ENCODE results near the gene FBP1.

Gene FBP1

DNA sequence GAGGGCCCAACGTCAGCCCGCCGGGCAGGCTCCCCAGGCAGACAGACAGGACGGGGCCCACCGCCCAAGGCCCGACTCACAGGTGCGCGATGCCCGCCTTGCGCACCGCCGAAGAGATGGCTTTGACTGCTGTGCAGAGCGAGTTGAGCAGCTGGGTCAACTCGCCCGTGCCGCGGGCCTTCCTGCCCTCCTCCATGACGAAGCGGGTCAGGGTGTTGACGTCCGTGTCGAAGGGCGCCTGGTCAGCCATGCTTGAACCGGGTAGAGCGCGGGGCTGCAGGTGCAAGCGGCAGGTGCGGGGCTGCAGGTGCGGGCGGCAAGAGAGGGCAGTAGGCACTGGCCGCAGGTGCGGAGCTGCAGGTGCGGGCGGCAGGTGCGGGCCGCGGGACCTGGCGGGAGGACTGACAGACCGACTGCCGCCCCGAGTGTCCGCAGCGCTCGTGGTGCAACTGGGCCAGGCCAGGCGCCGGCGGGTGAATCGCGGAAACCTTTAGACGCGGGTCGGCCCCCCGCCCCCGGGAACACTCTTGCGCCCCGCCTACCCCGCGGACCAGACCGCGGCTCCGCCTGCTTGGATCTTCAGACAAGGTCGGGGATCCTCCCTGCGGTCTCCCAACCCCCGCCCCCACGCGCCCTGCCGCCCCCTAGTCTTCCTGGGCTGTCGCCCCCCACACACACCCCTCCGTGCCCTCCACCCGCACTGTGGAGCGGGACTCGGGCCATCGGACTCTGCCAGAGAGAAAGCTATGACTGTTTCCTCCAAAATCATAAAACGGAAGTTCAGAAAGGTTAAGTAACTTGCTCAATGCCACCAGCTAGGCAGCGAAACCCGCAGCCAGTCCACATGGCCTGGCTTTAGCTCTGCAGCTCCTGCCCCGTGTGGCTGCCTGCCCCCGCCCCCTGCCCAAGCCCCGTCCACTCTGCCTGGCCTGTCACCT, at the start of gene FBP1:
TSS of gene FBP1 (minus strand) at position 458 of the 938 bp plus-strand sequence. CDS start at position 250, 208 bp downstream.
- peak; percentile 20 for DNase-seq (ENCODE audit: low read depth)

DNA sequence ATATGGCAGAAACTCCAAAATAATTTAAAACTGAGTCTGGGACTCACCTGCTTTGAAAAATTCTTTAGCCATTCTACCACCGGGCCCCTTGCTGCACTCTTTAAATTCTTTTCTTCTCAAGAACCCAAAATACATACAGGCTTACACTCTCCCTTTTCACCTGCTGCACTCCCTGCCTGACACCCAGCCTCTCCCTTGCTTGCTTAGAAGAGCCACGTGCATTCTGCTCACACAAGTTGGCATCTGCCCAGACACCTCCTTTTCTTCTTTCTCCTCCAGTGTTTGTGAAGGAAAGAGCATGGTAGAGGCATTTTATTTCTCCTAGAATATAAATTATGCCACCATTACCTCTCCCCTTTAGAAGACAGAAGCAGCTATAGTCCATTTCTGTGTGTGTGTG, 48.1 kb upstream of the FBP1 start:
- no peak for DNase-seq (ENCODE audit: low read depth)

DNA sequence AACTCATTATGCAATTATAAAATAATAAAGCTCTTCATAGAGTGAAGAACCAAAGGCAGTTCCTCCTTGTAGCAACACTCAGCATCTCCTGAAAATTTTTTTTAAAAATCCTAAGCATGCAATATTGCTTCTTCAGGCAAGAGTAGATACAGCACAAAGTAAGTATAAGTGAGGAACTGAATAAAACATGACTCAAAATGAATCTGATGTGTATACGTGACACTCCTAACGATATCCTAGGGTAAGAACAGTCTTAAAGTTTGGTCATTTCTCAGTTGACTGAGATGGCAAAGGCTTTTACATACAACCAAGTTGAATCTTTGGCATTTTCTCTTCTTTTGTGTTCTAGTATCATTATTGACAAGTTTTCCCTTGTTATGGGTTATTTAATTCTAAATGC, 46.0 kb upstream of the FBP1 start:
- no peak for DNase-seq (ENCODE audit: low read depth)

DNA sequence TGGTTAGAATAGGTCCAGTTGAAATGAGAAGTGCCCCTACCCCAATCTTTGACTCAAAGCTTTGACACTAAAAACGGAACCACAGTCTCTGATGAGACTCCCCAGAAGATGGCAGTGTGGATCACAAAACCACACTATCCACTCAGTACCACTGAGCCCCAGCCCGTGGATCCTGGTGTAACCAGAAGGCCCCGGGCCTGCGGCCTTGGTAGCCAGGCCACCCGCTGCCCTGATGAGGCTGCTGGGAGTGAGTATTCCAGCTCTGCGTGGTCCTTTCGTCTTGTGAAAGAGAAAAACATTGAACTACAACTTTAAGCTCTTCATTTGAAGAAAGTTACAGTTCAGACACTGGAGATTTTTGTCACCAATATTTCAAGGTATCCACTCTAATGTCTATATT, 42.2 kb upstream of the FBP1 start:
- DNase-seq (ENCODE audit: low read depth): peak; percentile 55

DNA sequence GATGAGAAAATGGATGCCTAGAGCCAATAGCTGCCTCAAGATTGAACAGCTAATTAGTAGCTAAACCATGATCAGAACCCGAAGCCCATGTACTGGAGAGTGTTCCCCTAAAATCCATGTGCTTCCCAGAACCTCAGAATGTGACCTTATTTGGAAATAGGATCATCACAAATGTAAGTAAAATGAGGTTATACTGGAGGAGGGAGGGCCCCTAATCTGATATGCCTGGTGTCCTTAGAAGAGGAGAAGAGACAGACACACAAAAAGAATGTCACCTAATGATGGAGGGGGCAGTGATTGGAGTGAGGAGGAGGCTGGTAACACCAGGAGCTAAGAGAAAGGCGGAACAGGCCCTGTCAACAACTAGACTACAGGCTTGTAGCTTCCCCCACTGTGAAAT, 41.3 kb upstream of the FBP1 start:
- DNase-seq (ENCODE audit: low read depth): no peak

DNA sequence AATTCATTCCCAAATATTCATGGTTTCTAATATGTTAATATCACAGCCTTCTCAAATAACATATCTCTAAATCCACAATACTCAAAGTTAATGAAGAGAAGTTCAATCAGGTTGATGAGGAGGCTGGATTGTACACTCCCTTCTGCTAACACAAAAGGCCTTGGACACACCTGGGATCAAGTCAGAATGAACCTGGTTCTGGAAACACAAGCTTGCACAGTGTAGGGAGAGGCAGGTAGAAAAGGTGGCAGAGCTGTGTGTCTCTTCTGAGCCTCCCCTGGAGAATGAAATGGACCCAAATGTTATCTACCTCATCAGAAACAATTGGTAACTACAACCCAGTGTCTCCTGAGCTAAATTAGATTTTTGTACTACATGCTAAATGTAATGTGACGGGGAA, 40.7 kb upstream of the FBP1 start:
- no peak for DNase-seq (ENCODE audit: low read depth)

DNA sequence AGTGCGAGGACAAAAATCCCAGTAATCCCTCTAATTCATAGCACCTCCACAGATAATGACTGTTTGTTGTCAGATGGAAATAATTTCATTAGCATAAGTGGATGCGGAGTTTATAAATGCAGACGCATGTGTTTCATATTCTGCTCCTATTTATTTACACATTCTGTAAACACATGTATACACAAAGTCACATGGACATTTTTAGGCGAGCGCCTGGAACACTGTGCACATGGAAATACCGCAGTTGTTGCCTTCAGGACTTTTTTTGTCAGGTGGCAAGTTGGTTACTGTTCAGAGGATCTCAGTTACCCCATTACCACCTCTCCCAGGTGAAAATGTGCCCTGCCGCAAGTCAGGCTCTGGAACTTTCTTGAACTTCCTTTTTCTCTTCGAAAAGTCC, 40.3 kb upstream of the FBP1 start:
- DNase-seq (ENCODE audit: low read depth): no peak

DNA sequence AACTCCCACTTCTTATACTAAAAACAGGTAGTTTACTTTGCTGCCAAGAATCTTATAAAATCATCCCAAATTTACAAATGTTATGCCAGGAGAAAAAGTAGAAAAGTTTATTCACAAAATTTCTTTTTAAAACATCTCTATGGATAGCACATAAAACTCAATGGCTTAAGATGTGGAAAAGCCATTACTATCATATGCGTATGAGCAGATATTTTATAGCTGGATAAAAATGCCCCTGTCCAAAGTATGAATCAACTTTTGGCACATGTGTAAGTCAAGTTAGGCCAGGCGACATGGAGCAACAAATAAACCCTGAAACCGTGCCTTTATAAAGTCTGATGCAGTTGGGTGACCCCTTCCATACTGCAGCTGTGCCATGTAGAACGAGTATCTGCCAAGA, 38.6 kb upstream of the FBP1 start:
- DNase-seq (ENCODE audit: low read depth): no peak

DNA sequence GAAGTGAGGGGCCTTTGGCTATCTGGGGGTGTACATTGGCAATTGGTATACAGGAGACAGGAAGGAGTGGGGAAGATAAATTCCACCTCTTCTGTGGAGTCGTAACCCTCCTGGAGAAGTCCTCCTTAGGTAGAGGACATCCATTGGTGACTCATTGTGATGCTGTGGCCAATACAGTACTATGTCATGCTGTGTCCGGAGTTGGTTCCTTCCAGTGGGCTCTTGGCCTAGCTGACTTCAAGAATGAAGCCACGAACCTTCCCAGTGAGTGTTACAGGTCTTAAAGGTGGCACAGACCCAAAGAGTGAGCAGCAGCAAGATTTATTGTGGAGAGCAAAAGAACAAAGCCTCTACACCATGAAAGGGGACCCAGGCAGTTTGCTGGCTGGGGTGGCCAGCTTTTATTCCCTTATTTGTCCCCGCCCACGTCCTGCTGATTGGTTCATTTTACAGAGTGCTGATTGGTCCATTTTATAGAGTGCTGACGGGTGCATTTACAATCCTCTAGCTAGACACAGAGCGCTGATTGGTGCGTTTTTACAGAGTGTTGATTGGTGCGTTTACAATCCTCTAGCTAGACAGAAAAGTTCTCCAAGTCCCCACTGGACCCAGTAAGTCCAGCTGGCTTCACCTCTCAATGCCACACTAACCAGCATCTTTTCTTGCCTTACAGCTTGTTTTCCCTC, 37.3 kb upstream of the FBP1 start:
- DNase-seq (ENCODE audit: low read depth): no peak

DNA sequence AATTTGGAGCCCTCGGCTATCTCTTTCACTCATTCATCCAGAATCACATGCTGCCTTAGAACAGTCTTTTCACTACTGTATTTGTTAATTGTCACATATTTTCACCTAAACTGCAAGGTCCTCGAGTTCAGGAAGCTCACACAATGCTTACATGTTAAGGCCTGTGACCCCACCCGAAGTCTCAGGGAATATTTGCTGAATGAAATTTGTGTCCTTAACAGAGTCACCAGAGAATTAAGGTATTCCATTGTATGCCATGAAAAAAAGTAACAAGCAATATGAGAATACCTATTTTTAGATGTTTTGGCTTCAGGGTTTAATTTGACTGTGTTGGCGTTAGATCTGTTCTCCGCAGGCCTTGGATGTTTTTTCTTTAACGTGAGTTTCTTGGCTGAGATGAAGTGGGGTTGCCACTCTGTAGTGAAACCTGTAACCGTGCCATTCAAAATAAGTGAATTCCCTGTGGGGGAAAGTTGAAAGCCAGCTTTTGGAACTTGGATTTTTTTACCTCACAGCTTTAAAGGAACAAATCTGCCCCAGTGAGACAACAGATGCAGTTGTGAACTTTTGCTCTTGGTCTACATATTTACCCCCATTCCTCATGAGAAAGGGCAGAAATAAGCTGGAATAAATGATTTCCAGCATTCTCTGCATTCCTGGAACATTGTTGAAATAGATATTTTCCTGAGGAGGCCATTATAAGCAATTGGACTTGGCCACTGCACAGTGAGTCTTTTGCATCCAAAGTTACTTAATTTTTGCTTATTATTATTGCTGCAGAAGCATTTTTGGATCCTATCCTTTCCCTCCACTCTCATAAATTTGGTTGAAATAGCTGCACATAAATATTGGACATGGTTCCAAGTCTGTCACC, 35.9 kb upstream of the FBP1 start:
- no peak for DNase-seq (ENCODE audit: low read depth)

DNA sequence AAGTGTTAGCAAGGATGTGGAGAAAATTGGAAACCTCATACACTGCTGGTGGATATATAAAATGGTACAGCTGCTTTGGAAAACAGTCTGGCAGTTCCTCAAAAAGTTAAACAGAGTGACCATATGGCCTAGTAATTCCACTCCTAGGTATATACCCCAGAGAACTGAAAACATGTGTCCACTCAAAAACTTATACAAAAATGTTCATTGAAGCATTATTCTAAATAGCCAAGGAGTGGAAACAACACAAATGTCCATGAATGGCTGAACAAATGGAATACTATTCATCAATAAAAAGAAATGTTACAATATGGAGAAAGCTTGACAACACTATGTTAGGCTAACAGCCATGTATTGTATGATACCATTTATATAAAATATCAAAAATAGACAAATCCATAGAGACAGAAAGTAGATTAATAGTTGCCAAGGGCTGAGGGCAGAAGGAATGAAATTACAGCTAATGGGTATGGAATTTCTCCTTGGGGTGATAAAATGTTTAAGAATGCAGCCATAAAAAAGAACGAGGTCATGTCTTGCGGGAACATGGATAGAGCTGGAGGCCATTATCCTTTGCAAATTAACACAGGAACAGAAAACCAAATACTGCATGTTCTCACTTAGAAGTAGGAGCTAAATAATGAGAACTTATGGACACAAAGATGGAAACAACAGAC, 33.6 kb upstream of the FBP1 start:
- no peak for DNase-seq (ENCODE audit: low read depth)

DNA sequence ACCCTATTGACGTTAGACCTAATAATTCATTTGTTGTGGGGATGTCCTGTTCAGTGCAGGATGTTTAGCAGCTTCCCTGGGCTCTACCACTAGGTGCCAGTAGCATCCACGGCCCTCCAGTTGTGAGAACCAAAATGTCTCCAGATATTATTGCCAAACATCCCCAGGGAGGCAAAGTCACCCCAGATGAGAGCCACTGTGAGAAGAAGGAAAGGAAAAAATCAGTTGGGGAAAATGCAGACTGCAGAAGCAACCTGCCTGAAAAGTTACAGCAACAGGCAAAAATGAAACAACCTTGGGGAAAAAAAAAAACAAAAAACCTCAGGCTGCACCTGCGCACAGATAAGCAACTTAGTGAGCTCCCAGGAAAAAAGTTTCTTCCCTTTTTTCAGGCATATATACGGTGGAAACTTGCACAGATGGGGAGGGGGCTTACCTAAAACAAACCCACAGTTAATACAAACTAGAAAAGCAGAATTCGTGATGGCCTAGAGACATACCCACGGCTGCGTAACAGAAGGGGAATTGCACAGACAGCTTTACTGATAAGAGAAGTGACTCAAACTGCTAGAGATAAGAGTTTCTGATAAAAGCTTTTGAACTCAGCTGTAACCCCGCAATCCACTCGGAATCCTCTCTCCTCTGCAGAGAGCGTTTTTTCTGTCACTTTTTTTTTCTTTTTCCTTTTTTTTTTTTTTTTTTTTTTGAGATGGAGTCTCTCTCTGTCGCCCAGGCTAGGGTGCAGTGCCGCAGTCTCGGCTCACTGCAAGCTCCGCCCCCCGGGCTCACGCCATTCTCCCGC, 29.8 kb upstream of the FBP1 start:
- peak; percentile 36 for DNase-seq (ENCODE audit: low read depth)

DNA sequence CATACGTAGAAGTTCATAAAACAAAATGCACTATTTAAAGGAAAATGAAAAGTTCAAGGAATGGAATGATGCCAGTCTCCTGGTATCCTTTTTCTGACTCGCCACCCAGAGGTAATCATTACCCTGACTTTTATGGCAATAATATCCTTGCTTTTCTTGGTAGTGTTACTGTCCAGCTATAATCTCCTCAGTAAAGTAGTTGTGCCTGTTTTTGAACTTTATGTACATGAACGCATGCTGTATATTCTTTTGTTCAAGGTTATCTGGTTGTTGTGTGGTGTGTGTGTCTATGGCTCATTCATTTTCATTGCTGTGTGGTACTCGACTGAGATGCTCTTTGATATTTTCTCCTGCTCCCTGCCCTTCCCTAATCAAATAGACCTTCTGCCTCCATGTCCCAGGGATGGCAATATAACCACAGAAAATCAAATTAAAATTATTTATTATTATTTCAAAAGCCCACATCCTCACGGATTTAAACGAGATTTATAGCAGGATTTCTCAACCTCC, 29.2 kb upstream of the FBP1 start:
- DNase-seq (ENCODE audit: low read depth): no peak

DNA sequence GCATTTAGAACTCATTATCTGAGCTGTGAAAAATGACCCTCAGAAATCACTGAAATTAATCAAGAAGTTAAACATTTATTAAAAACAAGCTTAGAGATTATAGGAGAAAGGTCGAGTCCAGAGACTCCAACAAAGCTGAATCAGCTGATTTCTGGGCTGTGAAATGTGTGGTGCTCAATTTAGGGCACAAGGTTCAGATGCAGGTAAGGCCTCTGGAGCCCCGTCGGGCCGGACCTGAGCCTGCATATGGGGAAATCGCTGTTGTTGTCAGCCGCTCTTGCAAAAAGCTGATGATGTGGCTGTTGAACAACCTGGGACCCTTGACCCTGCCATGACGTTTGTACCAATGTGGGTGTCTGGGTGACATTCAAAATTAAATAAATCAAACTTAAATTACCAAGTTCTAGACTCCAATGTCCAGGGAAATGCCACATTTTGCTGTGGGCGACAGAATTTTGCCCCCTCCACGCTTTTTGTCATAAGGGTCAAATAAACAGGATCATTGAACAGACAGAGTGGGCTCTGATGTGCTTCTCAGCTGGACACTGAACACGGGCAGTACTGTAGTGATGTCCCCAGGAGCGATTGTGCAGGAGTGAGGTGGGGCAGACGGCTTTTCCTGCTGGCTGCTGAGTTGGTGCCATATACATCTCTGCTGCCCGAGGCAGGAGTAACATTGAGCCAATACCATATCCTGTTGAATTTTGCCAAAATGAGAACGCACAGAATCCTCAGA, 27.2 kb upstream of the FBP1 start:
- DNase-seq (ENCODE audit: low read depth): no peak

DNA sequence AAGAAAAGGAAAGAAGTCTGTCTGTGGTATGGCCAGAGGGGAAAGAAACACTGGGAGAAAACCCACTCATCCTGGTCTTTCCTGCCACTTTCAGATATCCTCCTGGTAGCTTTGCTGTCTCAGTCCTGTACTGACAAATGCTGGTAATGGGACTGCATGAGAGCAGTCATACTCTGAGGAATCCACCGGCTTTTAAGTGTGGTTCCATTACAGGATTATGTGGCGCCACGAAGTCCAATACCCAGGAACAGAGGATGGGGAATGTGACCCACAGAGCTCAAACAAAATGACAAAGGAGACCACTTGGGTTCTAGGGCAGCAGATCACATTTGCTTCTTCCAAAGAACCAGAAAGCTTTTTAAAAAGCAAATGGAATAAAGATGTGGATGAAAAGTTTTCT, 26.3 kb upstream of the FBP1 start:
- DNase-seq (ENCODE audit: low read depth): no peak

DNA sequence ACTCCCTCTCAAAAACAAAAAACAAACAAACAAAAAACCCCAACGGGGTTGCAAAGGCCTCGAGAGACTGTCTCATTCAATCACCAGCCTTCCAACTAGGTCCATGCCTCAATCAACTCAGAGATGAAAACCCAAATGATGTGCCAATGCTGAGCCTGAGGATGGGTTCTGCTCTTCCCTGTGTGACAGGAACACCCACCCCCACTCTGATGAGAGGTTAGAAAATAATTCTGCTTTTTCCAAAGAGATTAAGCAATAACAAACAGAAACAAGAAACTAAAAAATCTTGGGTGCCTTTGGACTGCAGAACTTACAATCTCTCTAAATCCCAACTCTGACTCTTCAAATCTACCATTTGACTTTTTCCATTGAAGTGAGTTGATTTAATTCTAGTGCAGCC, 25.5 kb upstream of the FBP1 start:
- no peak for DNase-seq (ENCODE audit: low read depth)

DNA sequence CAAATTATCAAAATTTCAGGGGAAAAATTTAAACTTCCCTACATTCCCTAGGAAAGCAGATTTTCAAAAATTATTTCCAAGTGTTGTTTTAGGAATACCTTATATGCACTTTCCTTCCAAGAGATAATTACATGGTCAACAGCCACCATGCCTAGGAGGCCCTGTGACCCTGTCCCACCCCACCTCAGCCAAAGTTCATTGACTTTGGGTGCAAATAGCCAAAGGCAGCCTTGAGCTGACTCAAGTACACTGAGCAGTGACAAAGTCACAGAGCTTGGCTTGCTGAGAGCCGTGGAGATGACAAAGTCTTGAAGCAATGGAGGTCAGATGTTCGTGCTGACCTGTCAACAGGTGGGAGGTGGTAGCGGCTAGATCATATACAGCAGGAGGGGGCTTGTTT, 24.3 kb upstream of the FBP1 start:
- DNase-seq (ENCODE audit: low read depth): no peak

DNA sequence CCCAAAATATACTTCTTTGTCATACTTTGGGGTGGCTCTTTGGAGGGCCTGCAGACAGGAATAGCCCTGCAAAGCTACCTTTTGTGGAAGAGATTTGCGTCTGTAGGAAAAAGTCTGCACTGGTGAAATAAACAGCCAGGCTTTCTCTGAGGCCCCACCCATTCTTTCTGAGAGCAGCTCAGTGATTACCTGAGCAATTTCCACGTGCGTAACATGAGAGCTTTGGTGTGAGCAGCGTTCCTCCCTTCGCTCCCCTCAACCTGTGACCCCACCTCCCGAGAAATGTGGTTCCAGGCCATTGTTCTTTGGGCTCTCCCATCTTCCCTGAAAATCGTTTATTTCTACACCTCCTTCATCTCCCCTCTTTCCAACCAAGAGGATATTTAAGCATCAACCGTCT, 23.8 kb upstream of the FBP1 start:
- DNase-seq (ENCODE audit: low read depth): no peak

DNA sequence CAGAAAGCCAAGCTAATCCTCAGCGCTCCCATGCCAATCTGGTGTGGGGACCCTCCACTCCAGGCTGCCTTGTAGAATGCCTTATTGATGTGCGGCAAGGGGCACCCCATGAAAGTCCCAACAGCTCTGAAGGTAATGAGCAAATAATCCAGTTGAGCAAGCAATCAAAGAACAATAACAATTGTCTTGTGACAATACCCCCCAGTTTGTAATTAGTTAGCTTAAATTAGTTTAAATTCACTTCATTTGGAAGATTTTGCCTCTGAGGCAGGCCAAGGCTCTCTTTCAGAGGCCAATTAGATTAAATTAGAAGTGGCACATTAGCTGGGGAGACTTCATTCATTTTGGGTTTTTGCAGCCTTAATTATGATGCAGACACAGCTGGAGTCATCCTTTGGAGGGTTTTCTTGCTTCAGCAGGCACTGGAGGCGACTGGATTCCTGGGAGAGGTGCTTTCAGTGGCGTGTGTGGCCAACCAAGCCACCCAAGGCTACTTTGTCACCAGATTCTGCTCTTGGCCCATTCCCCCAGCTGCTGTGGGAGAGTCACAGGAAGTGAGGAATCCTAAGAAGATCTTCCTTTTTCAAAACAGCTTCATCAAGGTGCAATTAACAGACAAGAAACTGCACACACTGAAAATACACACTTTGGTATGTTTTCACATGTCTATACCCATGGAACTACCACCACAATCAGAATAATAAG, 17.9 kb upstream of the FBP1 start:
- no peak for DNase-seq (ENCODE audit: low read depth)

DNA sequence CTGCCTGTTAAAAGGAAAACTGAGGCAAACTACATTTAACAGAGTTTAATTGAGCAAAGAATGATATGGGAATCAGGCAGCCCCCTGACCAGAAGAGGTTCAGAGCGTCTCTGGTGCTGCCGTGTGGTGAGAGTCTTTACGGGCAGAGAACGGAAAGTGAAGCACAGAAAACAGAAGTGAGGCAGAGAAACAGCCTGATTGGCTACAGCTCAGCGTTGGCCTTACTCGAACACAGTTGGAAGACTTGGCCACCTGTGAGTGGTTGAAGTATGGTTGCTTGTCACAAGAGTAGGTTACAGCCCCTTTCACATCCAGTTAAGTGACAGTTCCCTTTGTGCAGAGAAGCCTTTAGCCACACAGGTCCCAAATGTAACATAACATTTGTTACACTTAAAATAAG, 16.9 kb upstream of the FBP1 start:
- DNase-seq (ENCODE audit: low read depth): peak; percentile 25
